Right atrium auricular region (tissue), 2 donors: ENCODE results near the gene SHISAL1. TPM values are rescaled to one million over a fixed set of nuclear protein-coding genes. Genes with fewer than 3 reads are reported as not detected.

Source experiments
- DNase-seq: peaks from one replicate; pipeline ENCODE4 v3.0.0-alpha.2; 2019; ENCODE audit warnings: low spot score
- H3K27ac ChIP-seq, 2 donors: fragments of 200-600 bp; sonication (generic); 1 replicate in 1 of 2; 2 replicates in 1 of 2; pipeline ENCODE4 v1.5.1; 2016 to 2019
- H3K27me3 ChIP-seq, 2 donors: fragments of 200-600 bp; sonication (generic); one replicate each; pipeline versions ENCODE4 v1.5.1 to v1.6.0; 2017 to 2019
- H3K36me3 ChIP-seq: fragments of 200-600 bp; sonication (generic); one replicate; pipeline ENCODE4 v1.5.1; 2016
- H3K4me1 ChIP-seq, 2 donors: fragments of 200-600 bp; sonication (generic); one replicate each; pipeline versions ENCODE4 v1.5.1 to v1.6.0; 2017 to 2019
- H3K4me3 ChIP-seq, 2 donors: fragments of 200-600 bp; sonication (generic); 1 replicate in 1 of 2; 2 replicates in 1 of 2; pipeline ENCODE4 v1.5.1; 2017 to 2019; ENCODE audit warnings: mild to moderate bottlenecking in 1 of 2, moderate library complexity in 1 of 2
- H3K9me3 ChIP-seq, 2 donors: fragments of 200-600 bp; sonication (generic); one replicate each; pipeline ENCODE4 v1.5.1; 2019
- total RNA-seq, 2 donors: library from RNA; depleted of rRNA; stranded (reverse); fragments of >200 nt; gene quantifications; one replicate each; pipeline ENCODE4 v1.1.0, GENCODE V29; 2016
- TF ChIP-seq, protein P1 (sequence below), 2 donors: fragments of 200-600 bp; sonication (generic); IDR thresholded peaks; one replicate each; pipeline ENCODE4 v1.5.1; 2019; ENCODE audit warnings: antibody characterized with exemption in 2 of 2

Gene SHISAL1
- total RNA-seq, 2 donors from 2014 or later = 0.26 to 2.0 TPM

DNA sequence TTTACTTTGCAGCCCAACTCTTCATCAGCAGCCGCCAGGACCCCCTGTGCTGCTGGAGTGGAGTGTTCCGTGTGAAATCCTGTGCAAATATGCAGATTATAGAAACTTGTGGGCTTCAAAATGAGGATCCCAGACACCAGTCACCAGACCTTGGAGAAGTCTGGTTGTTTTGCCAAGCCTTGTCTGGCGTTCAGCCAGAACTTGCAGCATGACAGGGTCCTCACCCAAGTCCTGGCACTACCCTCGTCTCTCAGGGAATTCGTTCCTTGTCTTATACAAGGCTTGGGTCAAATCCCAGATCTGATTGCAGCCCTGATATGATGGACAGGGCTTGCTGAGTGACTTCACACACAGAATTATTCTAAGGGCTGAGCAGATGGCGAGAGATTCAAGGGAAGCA is 18.9 kb downstream of the SHISAL1 start:
- no peak overlapping the region for H3K27ac ChIP-seq
- no peaks in the 10 kb centered on the region for H3K27me3 ChIP-seq
- H3K4me1 ChIP-seq = no peaks in the 10 kb centered on the region
- peaks cover 0 to 10% of the 10 kb centered on the region in 2 donors for H3K9me3 ChIP-seq
- no peak overlapping the region for H3K4me3 ChIP-seq
- no peaks in the 10 kb centered on the region for H3K36me3 ChIP-seq
- TF ChIP-seq, protein P1, sequence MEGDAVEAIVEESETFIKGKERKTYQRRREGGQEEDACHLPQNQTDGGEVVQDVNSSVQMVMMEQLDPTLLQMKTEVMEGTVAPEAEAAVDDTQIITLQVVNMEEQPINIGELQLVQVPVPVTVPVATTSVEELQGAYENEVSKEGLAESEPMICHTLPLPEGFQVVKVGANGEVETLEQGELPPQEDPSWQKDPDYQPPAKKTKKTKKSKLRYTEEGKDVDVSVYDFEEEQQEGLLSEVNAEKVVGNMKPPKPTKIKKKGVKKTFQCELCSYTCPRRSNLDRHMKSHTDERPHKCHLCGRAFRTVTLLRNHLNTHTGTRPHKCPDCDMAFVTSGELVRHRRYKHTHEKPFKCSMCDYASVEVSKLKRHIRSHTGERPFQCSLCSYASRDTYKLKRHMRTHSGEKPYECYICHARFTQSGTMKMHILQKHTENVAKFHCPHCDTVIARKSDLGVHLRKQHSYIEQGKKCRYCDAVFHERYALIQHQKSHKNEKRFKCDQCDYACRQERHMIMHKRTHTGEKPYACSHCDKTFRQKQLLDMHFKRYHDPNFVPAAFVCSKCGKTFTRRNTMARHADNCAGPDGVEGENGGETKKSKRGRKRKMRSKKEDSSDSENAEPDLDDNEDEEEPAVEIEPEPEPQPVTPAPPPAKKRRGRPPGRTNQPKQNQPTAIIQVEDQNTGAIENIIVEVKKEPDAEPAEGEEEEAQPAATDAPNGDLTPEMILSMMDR (IDR thresholded peaks at IDR 0.05) = no peak
- no peak for DNase-seq

DNA sequence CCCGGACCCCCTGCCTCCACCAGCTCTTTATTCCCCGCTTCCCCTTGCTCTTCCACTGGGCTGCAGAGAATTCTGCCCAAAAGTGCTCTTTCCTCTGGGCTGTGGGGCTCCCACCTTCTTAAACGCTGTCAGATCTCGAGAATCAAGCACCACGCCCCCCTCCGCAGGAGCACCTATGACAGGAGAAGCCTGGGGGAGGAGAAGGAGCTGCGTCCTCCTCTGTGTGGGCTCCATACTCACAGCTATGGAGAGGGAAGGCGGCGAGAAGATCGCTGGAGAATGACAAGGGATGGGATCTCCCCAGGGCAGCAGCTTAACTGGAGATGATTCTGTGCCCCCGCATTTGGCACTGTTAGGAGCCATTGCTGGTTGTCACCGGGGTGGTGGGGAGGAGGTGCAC is 19.7 kb downstream of the SHISAL1 start:
- TF ChIP-seq, protein P1 (IDR thresholded peaks at IDR 0.05) = no peak
- Histone ChIP-seq H3K27ac (no peak overlapping the region), H3K4me3 (no peak overlapping the region), H3K36me3 (no peaks in the 10 kb centered on the region), H3K9me3 (peaks cover 0 to 10% of the 10 kb centered on the region in 2 donors), H3K4me1 (no peaks in the 10 kb centered on the region), H3K27me3 (no peaks in the 10 kb centered on the region)
- no peak for DNase-seq

DNA sequence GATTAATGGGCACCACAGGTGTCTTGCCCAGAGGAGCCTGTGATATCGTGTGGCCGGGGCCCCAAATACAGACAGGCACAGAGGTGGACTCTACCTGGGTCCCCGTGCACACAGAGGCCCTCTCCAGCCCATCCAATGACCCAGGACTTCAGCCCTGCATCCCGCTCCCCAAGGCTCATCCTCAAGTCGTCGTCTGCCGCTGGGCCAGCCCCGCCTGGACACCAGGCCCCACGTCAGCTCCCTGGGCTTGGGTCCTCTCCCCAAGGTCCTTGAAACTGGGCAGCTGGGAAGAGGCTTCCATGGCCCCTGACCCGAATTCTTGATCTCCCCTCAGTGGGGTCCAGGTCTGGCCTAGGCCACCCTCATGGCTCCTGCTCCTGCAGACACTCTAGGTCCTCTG is 20.2 kb downstream of the SHISAL1 start:
- Histone ChIP-seq H3K9me3 (peaks cover 0 to 10% of the 10 kb centered on the region in 2 donors), H3K4me3 (no peak overlapping the region), H3K4me1 (no peaks in the 10 kb centered on the region), H3K27me3 (no peaks in the 10 kb centered on the region), H3K36me3 (no peaks in the 10 kb centered on the region), H3K27ac (no peak overlapping the region)
- no peak for DNase-seq
- TF ChIP-seq, protein P1 (IDR thresholded peaks at IDR 0.05) = no peak

- Histone ChIP-seq H3K27ac (no peak overlapping the region), H3K4me1 (no peaks in the 10 kb centered on the region), H3K27me3 (no peaks in the 10 kb centered on the region), H3K4me3 (no peak overlapping the region), H3K9me3 (peaks cover 0 to 10% of the 10 kb centered on the region in 2 donors), H3K36me3 (no peaks in the 10 kb centered on the region)
- TF ChIP-seq, protein P1 (IDR thresholded peaks at IDR 0.05) = no peak
- DNase-seq = no peak
Measured at GRCh38 chr22:44291674-44292360, 20.9 kb downstream of the SHISAL1 start.

DNA sequence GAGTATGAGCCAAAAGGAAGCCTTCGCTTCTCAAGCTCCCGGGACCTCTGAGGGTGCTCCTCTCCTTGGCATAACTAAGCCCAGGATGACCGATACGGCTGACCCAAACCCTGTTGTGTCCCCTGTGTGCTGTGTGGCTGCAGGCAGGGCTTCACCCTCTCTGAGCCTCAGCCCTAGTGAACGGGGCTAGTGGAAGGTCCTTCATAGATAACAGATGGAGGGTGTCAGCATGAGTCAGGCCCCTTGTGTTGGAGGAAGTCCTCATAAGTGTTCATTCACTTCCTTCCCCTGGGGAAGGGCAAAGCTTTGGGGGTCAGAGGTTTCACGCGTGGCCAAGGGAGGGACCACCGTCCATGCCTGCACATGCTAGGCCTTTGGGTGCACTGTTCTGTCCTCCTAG is 21.5 kb downstream of the SHISAL1 start:
- TF ChIP-seq, protein P1 (IDR thresholded peaks at IDR 0.05) = no peak
- no peak for DNase-seq
- no peaks in the 10 kb centered on the region for H3K27me3 ChIP-seq

More for the DNA sequence above, 21.5 kb downstream of the SHISAL1 start:
- H3K4me1 ChIP-seq = no peaks in the 10 kb centered on the region
- H3K9me3 ChIP-seq = peaks cover 0 to 10% of the 10 kb centered on the region in 2 donors
- no peaks in the 10 kb centered on the region for H3K36me3 ChIP-seq
- no peak overlapping the region for H3K4me3 ChIP-seq
- no peak overlapping the region for H3K27ac ChIP-seq
